ENCODE data around the gene ARHGEF37.

ARHGEF37 gene

DNA sequence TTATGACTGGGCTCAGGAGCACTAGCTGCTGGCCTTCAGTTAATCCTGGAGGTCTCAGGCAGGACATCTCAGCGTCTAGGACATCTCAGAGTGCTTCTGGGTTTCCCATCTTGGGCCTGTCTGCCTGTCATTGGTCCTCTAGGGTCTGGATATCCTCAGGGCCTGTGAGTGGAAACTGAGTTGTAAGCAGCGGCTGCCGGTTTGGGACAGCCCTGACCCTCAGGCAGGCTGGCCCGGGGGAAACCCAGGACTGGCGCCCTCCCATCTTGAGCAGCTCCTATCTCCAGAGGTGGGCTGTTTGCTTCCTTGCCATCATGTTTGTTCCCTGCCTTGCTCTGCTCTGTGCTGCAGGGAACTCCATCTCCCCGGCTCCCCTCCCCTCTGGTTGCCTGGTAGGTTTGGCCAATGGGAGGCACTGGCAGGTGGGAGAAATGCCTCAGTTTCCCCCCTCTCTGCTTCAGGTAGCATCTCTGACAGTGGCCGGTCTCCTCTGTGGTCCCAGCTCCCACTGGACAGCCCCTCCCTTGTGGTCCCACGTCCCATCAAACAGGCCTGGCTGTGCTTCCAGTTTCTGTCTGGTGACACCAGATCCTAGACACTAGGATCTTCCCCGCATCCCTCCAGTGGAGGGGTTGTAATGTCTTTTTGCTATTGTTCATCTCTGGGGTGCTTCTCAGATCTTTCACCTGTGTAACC lies 57.4 kb downstream of the ARHGEF37 start:
- no peak overlapping the region for H3K27ac ChIP-seq (ENCODE audit: low read depth, low read length, severe bottlenecking)
- no peak overlapping the region for H3K4me3 ChIP-seq (ENCODE audit: extremely low read depth, insufficient read depth, low read length, poor library complexity, severe bottlenecking)
- 84 to 87% methylated on average over 7 to 8 of the region's 9 CpGs for WGBS, 2 experiments (ENCODE audit: insufficient coverage in 2 of 2)
- no peaks in the 10 kb centered on the region for H3K36me3 ChIP-seq (ENCODE audit: control insufficient read depth, insufficient read depth, low read length)
- H3K4me1 ChIP-seq (ENCODE audit: control insufficient read depth, insufficient read depth, low read length, poor library complexity, severe bottlenecking), result peaks cover 8% of the 10 kb centered on the region
- H3K9me3 ChIP-seq (ENCODE audit: control insufficient read depth, low read length), result no peaks in the 10 kb centered on the region

DNA sequence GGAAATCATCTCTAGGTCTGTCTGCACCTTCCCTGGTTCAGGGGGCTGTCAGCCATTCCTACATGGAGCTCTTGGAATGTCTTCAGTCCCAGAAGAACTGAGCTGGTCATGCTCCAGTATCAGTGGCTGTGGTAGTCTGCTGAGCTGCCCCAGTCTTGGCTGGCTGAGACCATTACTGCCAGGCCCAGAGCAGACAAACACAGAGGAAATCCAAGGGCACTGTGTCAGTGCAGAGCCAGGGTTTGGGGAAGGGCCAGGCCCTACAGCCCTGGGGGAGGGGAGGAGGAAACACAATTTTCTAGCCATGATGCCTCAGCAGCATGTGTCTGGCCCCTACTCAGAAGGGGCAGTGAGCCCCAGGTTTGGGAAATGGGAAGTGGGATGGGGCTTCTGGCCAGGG lies 58.4 kb downstream of the ARHGEF37 start:
- Histone ChIP-seq H3K27ac (ENCODE audit: low read depth, low read length, severe bottlenecking) (no peak overlapping the region), H3K4me3 (ENCODE audit: extremely low read depth, insufficient read depth, low read length, poor library complexity, severe bottlenecking) (no peak overlapping the region), H3K4me1 (ENCODE audit: control insufficient read depth, insufficient read depth, low read length, poor library complexity, severe bottlenecking) (peaks cover 6% of the 10 kb centered on the region), H3K36me3 (ENCODE audit: control insufficient read depth, insufficient read depth, low read length) (no peaks in the 10 kb centered on the region), H3K9me3 (ENCODE audit: control insufficient read depth, low read length) (no peaks in the 10 kb centered on the region)

DNA sequence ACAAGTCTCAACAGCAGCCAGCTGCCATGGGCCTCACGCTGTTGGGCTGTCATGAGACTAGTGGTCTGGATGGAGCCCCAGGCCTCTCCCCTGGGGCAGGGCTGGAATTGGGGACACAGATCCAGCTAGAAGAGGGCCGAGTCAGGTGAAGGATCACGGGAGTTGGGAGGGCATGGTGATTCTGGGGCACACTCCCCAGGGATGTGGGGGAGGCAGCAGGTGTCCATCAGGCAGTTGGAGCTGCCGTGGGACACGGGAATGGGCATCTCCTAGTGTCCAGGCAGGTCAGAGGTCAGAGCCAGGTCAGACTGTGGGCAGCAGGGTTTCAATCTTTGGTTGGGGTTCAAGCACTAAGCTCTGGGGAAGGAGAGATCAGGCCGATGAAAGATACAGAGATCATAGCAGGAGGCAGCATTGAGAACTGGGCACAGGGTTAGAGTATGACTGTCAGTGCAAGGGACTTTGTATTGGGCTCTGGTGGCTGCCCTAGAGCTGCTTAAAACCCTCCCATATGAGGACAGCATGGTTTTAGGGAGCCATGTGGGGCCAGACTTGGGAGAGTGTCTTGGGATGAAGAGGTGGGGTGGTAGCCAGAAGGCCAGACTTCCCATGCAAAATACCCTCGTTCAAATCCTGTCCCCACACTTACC lies 59.2 kb downstream of the ARHGEF37 start:
- Histone ChIP-seq H3K27ac (ENCODE audit: low read depth, low read length, severe bottlenecking) (no peak overlapping the region), H3K4me3 (ENCODE audit: extremely low read depth, insufficient read depth, low read length, poor library complexity, severe bottlenecking) (no peak overlapping the region), H3K36me3 (ENCODE audit: control insufficient read depth, insufficient read depth, low read length) (no peaks in the 10 kb centered on the region), H3K4me1 (ENCODE audit: control insufficient read depth, insufficient read depth, low read length, poor library complexity, severe bottlenecking) (peaks cover 6% of the 10 kb centered on the region), H3K9me3 (ENCODE audit: control insufficient read depth, low read length) (no peaks in the 10 kb centered on the region)
- 88% methylated on average over 5 to 6 of the region's 7 CpGs for WGBS, 2 experiments (ENCODE audit: insufficient coverage in 2 of 2)

DNA sequence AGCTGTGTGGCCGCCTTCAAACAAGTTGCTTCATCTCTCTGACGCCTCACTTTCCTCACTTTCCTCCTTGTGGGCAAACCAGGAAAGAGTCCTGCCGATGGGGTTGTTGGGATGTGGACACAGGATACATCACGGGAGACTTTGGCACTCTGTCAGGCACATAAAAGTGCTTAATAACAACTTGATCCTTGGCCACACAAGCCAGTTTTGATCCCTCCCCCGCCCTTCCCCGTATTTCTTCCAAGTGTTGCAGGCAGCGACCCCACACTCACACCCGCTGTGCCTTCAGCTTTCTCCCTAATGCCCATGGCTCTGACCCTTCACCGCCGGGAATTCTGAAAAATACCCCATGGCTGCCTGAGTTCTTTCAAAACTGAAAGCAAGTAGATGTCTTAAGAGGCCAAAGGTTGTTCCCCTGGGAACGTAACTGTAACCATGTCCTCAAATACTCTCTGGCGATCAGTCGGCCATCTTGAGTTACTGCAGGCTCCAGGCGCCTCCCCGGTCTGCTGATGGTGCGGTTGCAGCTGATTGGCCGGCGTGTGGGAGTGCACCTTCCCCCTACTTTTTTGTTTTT lies 59.8 kb downstream of the ARHGEF37 start:
- Histone ChIP-seq H3K9me3 (ENCODE audit: control insufficient read depth, low read length) (no peaks in the 10 kb centered on the region), H3K36me3 (ENCODE audit: control insufficient read depth, insufficient read depth, low read length) (no peaks in the 10 kb centered on the region), H3K4me3 (ENCODE audit: extremely low read depth, insufficient read depth, low read length, poor library complexity, severe bottlenecking) (no peak overlapping the region), H3K4me1 (ENCODE audit: control insufficient read depth, insufficient read depth, low read length, poor library complexity, severe bottlenecking) (peaks cover 6% of the 10 kb centered on the region), H3K27ac (ENCODE audit: low read depth, low read length, severe bottlenecking) (no peak overlapping the region)
- WGBS, 2 experiments (ENCODE audit: insufficient coverage in 2 of 2), result 92 to 95% methylated on average over 15 to 17 of the region's 18 CpGs

DNA sequence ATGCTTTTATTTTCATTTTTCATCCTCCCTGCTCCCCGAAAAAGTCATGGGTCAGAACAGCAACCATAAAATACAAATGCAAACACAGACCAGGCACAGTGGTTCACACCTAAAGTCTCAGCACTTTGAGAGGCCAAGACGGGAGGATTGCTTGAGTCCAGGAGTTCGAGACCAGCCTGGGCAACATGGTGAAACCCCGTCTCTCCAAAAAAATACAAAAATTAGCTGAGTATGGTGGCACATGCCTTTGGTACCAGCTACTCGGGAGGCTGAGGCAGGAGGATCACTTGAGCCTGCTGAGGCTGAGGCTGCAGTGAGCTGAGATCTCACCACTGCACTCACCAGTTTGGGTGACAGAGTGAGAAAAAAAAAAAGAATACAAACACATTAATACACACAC lies 60.3 kb downstream of the ARHGEF37 start:
- no peaks in the 10 kb centered on the region for H3K9me3 ChIP-seq (ENCODE audit: control insufficient read depth, low read length)
- H3K4me3 ChIP-seq (ENCODE audit: extremely low read depth, insufficient read depth, low read length, poor library complexity, severe bottlenecking), result no peak overlapping the region
- H3K4me1 ChIP-seq (ENCODE audit: control insufficient read depth, insufficient read depth, low read length, poor library complexity, severe bottlenecking), result peaks cover 6% of the 10 kb centered on the region
- H3K36me3 ChIP-seq (ENCODE audit: control insufficient read depth, insufficient read depth, low read length), result no peaks in the 10 kb centered on the region
- 91 to 100% methylated on average over 5 of the region's 5 CpGs for WGBS, 2 experiments (ENCODE audit: insufficient coverage in 2 of 2)
- H3K27ac ChIP-seq (ENCODE audit: low read depth, low read length, severe bottlenecking), result no peak overlapping the region

DNA sequence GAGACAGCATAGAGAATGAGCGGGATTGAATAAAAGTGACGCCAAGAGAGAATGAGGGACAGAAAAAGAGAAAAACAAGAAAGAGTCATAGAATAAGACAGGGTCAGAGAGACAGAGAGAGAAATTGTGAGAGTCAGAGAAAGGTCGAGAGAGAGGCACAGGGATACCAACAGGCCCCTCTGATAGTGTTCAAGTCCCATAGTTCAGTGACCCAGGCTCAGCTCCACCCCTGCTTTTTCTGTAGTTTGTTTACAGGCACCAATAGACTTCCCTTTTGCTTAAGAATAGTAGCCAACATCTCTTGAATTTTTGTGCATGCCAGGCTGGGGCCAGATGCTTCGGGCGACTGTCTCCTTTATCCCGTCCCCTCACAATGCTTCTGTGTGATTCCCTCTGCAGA lies 62.5 kb downstream of the ARHGEF37 start:
- H3K4me1 ChIP-seq (ENCODE audit: control insufficient read depth, insufficient read depth, low read length, poor library complexity, severe bottlenecking), result peaks cover 6% of the 10 kb centered on the region
- H3K36me3 ChIP-seq (ENCODE audit: control insufficient read depth, insufficient read depth, low read length), result no peaks in the 10 kb centered on the region
- no peaks in the 10 kb centered on the region for H3K9me3 ChIP-seq (ENCODE audit: control insufficient read depth, low read length)
- no peak overlapping the region for H3K27ac ChIP-seq (ENCODE audit: low read depth, low read length, severe bottlenecking)
- WGBS, 2 experiments (ENCODE audit: insufficient coverage in 2 of 2), result 86 to 88% methylated on average over 6 of the region's 6 CpGs
- no peak overlapping the region for H3K4me3 ChIP-seq (ENCODE audit: extremely low read depth, insufficient read depth, low read length, poor library complexity, severe bottlenecking)

DNA sequence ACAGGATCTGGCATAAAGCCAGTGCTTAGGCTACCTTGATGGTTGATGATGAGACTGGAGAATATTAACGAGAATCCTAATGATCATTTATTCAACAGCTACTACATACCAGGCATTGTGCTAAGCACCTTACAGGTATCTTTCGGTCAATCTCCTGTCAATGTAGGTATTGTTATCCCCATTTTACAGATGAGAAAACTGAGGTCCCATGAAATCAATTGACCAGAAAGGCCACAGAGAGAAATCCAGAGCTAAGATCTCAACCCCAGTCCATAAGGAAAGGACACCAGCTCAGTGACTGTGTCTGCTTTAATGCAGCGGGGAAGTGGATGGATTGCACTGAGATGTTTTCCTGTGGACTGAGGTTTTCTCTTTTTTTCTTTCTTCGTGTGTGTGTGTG lies 63.3 kb downstream of the ARHGEF37 start:
- H3K4me3 ChIP-seq (ENCODE audit: extremely low read depth, insufficient read depth, low read length, poor library complexity, severe bottlenecking), result no peak overlapping the region
- peaks cover 6% of the 10 kb centered on the region for H3K4me1 ChIP-seq (ENCODE audit: control insufficient read depth, insufficient read depth, low read length, poor library complexity, severe bottlenecking)
- no peaks in the 10 kb centered on the region for H3K9me3 ChIP-seq (ENCODE audit: control insufficient read depth, low read length)
- no peaks in the 10 kb centered on the region for H3K36me3 ChIP-seq (ENCODE audit: control insufficient read depth, insufficient read depth, low read length)
- no peak overlapping the region for H3K27ac ChIP-seq (ENCODE audit: low read depth, low read length, severe bottlenecking)
- WGBS, 2 experiments (ENCODE audit: insufficient coverage in 2 of 2), result 100% methylated on average over 2 of the region's 4 CpGs; no CpG with 5 or more reads in 1 of the 2 experiments

DNA sequence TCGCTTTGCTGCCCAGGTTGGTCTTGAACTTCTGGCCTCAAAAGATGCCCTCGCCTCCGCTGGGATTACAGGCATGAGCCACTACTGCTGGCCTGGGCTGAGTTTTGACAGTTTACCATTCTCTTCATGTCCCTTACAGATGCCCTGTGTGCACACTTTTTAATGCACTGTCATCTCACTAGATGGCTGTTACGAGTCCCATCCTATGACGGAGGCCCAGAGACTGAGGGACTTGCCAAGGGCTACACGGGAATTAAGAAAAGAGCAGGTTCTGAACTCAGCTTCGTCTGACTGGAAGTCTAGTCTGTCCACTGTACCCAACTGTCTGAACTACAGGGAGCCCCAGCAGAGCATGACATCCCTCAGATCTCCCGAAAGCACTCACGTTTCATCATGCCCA lies 63.9 kb downstream of the ARHGEF37 start:
- H3K4me3 ChIP-seq (ENCODE audit: extremely low read depth, insufficient read depth, low read length, poor library complexity, severe bottlenecking), result no peak overlapping the region
- WGBS, 2 experiments (ENCODE audit: insufficient coverage in 2 of 2), result 81 to 92% methylated on average over 9 of the region's 9 CpGs

DNA sequence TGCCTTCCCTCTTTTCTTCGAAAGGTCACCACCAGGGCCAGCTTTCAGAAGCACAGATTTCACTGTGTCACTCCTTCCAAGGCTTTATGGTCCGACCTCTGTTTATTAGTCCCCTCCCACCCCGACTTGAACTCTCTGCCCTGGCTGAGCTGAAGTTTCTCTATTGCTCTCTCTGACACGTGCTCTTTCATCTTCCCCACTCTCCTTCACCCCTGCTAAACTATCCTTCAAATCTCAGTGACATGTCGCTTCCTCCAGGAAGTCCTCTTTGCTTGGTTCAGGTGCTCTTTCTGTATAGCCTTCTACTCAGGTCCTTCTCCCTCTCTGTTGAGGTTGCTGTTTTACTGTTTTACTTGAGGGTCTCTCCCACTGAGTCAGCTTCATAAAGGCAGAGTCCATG lies 64.4 kb downstream of the ARHGEF37 start:
- Histone ChIP-seq H3K36me3 (ENCODE audit: control insufficient read depth, insufficient read depth, low read length) (no peaks in the 10 kb centered on the region), H3K9me3 (ENCODE audit: control insufficient read depth, low read length) (no peaks in the 10 kb centered on the region), H3K4me1 (ENCODE audit: control insufficient read depth, insufficient read depth, low read length, poor library complexity, severe bottlenecking) (no peaks in the 10 kb centered on the region), H3K4me3 (ENCODE audit: extremely low read depth, insufficient read depth, low read length, poor library complexity, severe bottlenecking) (no peak overlapping the region), H3K27ac (ENCODE audit: low read depth, low read length, severe bottlenecking) (no peak overlapping the region)
- 79 to 100% methylated on average over 1 to 5 of the region's 5 CpGs for WGBS, 2 experiments (ENCODE audit: insufficient coverage in 2 of 2)

More for the DNA sequence above, 63.9 kb downstream of the ARHGEF37 start:
- Histone ChIP-seq H3K4me1 (ENCODE audit: control insufficient read depth, insufficient read depth, low read length, poor library complexity, severe bottlenecking) (no peaks in the 10 kb centered on the region), H3K36me3 (ENCODE audit: control insufficient read depth, insufficient read depth, low read length) (no peaks in the 10 kb centered on the region), H3K27ac (ENCODE audit: low read depth, low read length, severe bottlenecking) (no peak overlapping the region), H3K9me3 (ENCODE audit: control insufficient read depth, low read length) (no peaks in the 10 kb centered on the region)

DNA sequence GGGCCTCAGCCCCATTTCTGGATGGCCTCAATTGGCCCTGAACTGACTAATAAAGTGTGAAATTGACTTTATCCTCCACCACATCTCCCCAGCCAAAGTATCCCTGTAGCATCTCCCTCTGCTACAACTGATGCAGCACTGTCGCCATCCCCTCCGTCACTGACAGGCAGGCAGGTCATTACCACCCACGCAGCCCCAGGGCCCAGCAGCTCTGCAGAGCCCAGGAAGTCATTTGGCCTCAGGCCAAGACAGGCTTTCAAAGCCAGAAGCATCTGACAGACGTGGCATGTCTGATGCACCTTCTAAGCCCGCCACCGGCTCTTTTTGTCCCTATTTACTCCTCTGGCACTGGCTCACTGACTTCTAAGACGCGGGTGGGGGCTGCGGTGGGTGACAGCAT lies 65.3 kb downstream of the ARHGEF37 start:
- Histone ChIP-seq H3K27ac (ENCODE audit: low read depth, low read length, severe bottlenecking) (no peak overlapping the region), H3K9me3 (ENCODE audit: control insufficient read depth, low read length) (no peaks in the 10 kb centered on the region), H3K4me1 (ENCODE audit: control insufficient read depth, insufficient read depth, low read length, poor library complexity, severe bottlenecking) (no peaks in the 10 kb centered on the region), H3K36me3 (ENCODE audit: control insufficient read depth, insufficient read depth, low read length) (no peaks in the 10 kb centered on the region), H3K4me3 (ENCODE audit: extremely low read depth, insufficient read depth, low read length, poor library complexity, severe bottlenecking) (no peak overlapping the region)
- 85 to 92% methylated on average over 5 to 7 of the region's 9 CpGs for WGBS, 2 experiments (ENCODE audit: insufficient coverage in 2 of 2)

DNA sequence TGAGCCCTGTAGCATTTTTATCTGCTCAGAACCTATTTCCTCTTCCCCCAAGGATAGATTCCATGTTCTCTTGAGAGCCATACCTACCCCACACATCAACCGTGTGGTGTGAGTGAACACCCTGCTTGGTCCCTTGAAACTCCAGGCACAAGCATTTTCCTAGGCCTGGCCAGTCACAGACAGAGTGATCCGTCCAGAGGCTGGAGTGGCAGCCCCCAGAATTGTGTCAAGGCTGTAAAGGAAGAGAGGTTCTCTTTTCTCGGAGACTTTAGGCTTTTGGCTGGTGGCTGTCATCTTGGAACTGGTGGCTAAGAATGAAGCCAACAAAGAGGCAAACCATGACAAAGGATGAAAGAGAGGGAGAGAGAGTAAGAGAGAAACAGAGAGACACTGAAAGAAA lies 66.0 kb downstream of the ARHGEF37 start:
- WGBS, 2 experiments (ENCODE audit: insufficient coverage in 2 of 2), result 86 to 93% methylated on average over 2 to 3 of the region's 3 CpGs
- no peak overlapping the region for H3K4me3 ChIP-seq (ENCODE audit: extremely low read depth, insufficient read depth, low read length, poor library complexity, severe bottlenecking)

More for the DNA sequence above, 66.0 kb downstream of the ARHGEF37 start:
- Histone ChIP-seq H3K4me1 (ENCODE audit: control insufficient read depth, insufficient read depth, low read length, poor library complexity, severe bottlenecking) (no peaks in the 10 kb centered on the region), H3K27ac (ENCODE audit: low read depth, low read length, severe bottlenecking) (no peak overlapping the region), H3K36me3 (ENCODE audit: control insufficient read depth, insufficient read depth, low read length) (no peaks in the 10 kb centered on the region), H3K9me3 (ENCODE audit: control insufficient read depth, low read length) (no peaks in the 10 kb centered on the region)
